OCI-LY7 (cell line): ENCODE data around the gene SHISAL1. TPM values are rescaled to one million over a fixed set of nuclear protein-coding genes. Genes with fewer than 3 reads are reported as not detected.

Source experiments
- BruUV-seq: library from RNA; stranded (reverse); fragments of 400-500 nt; replicated peaks from 2 replicates; lab custom pipeline; 2021; lab: Mats Ljungman, UMichigan
- CTCF ChIA-PET: fragments of 300-600 bp; sonication (Branson Sonifier 250); formaldehyde crosslinking; loops from one replicate; lab custom pipeline; 2022; ENCODE audit warnings: antibody characterized with exemption; ENCODE audit not compliant: unreplicated experiment; lab: Charles Lee
- POLR2A ChIA-PET: fragments of 300-600 bp; sonication (Branson Sonifier 250); formaldehyde crosslinking; loops from one replicate; lab custom pipeline; 2022; ENCODE audit warnings: antibody characterized with exemption; lab: Charles Lee
- DNase-seq: peaks from one replicate; pipeline ENCODE4 v3.0.0-alpha.2; 2015; ENCODE audit warnings: low spot score
- H2AFZ ChIP-seq: fragments of 200-600 bp; sonication (generic), shearing (Covaris generic); 2 replicates; pipeline ENCODE4 v1.6.1; 2014; ENCODE audit warnings: mild to moderate bottlenecking, antibody characterized with exemption, low read length, moderate library complexity
- H3K27ac ChIP-seq: fragments of 200-600 bp; sonication (generic); 2 replicates; pipeline ENCODE4 v1.5.1; 2014; ENCODE audit warnings: mixed run types, low read depth, mild to moderate bottlenecking, moderate library complexity, low read length, inconsistent platforms; ENCODE audit not compliant: poor library complexity, severe bottlenecking
- H3K36me3 ChIP-seq: fragments of 200-600 bp; sonication (generic); 2 replicates; pipeline ENCODE4 v1.6.1; 2014; ENCODE audit warnings: mild to moderate bottlenecking, antibody characterized with exemption, low read length, moderate library complexity, mixed read lengths; ENCODE audit not compliant: insufficient read depth
- H3K4me1 ChIP-seq: fragments of 200-600 bp; sonication (generic); 2 replicates; pipeline ENCODE4 v1.5.1; 2014; ENCODE audit warnings: mild to moderate bottlenecking, low read length; ENCODE audit not compliant: insufficient read depth, poor library complexity, severe bottlenecking
- H3K4me2 ChIP-seq: fragments of 200-600 bp; sonication (generic); 2 replicates; pipeline ENCODE4 v1.6.1; 2014; ENCODE audit warnings: mild to moderate bottlenecking, low read length
- H3K4me3 ChIP-seq: fragments of 200-600 bp; sonication (generic); 2 replicates; pipeline ENCODE4 v1.5.1; 2014; ENCODE audit warnings: mild to moderate bottlenecking, low read depth, low read length; ENCODE audit not compliant: poor library complexity, severe bottlenecking
- H3K79me2 ChIP-seq: fragments of 200-600 bp; sonication (generic); 2 replicates; pipeline ENCODE4 v1.6.1; 2016; ENCODE audit warnings: low read depth, mild to moderate bottlenecking, low read length, moderate library complexity, mixed read lengths; ENCODE audit not compliant: insufficient read depth
- H3K9me2 ChIP-seq: fragments of 200-600 bp; sonication (generic); 2 replicates; pipeline ENCODE4 v1.6.1; 2016; ENCODE audit warnings: mild to moderate bottlenecking, low read length, mixed read lengths; ENCODE audit not compliant: insufficient read depth
- H3K9me3 ChIP-seq: fragments of 200-600 bp; sonication (generic); 2 replicates; pipeline ENCODE4 v1.6.1; 2014; ENCODE audit warnings: mild to moderate bottlenecking, mixed run types, low read length, mixed read lengths
- H4K20me1 ChIP-seq: fragments of 200-600 bp; sonication (generic); 2 replicates; pipeline ENCODE4 v1.6.1; 2014; ENCODE audit warnings: mild to moderate bottlenecking, antibody characterized with exemption, low read length, moderate library complexity, mixed read lengths; ENCODE audit not compliant: insufficient read depth
- CTCF ChIP-seq: fragments of 200-600 bp; sonication (generic); conservative IDR thresholded peaks from 2 replicates; pipeline ENCODE4 v1.5.1; 2014; ENCODE audit warnings: mild to moderate bottlenecking, antibody characterized with exemption, low read length, moderate library complexity, mixed read lengths
- EZH2phosphoT487 ChIP-seq: fragments of 200-600 bp; sonication (generic); IDR thresholded peaks from 2 replicates; pipeline ENCODE4 v1.6.1; 2018; ENCODE audit warnings: low read depth, borderline replicate concordance, mild to moderate bottlenecking, mixed run types, antibody characterized with exemption, low read length, moderate library complexity, mixed read lengths
- intact Hi-C: fragments of 100-400 bp; cut with micrococcal nuclease; formaldehyde crosslinking; loops from one replicate; pipeline ENCODE4 v1.10.0; 2022; ENCODE audit not compliant: unreplicated experiment
- total RNA-seq, 2 experiments: library from RNA; depleted of rRNA in 1 of 2; stranded (reverse); fragments of >200 nt in 1 of 2; shearing (Covaris generic) in 1 of 2; gene quantifications; 2 replicates each; pipeline ENCODE4 v1.2.3, GENCODE V29; 2014 to 2022

The SHISAL1 gene
- total RNA-seq, 2 experiments from 2014 or later, result not detected

GRCh38 chr22:44271732-44272400, 40.9 kb downstream of the SHISAL1 start:
- Histone ChIP-seq H3K36me3 (no peaks in the 10 kb centered on the region), H3K9me2 (no peaks in the 10 kb centered on the region), H3K27ac (no peak overlapping the region), H4K20me1 (no peaks in the 10 kb centered on the region), H3K4me2 (no peak overlapping the region), H2AFZ (no peak overlapping the region), H3K4me1 (peaks cover 11% of the 10 kb centered on the region), H3K4me3 (no peak overlapping the region), H3K79me2 (no peaks in the 10 kb centered on the region), H3K9me3 (no peaks in the 10 kb centered on the region)
- BruUV-seq, result no TSS peak
- no peak for DNase-seq
- TF ChIP-seq EZH2phosphoT487 (no peak), CTCF (no peak)
- intact Hi-C loops, result no loop called here
- ChIA-PET CTCF (no interaction called here), POLR2A (no interaction called here)

- H3K36me3 ChIP-seq, result no peaks in the 10 kb centered on the region
- H3K9me3 ChIP-seq, result no peaks in the 10 kb centered on the region
- no peaks in the 10 kb centered on the region for H3K79me2 ChIP-seq
- H2AFZ ChIP-seq, result no peak overlapping the region
- POLR2A ChIA-PET, result interaction anchor here (0.9 kb wide), 1 partner anchor 38 kb away, joined by 3 read pairs; no protein-coding TSS in a partner anchor
- TF ChIP-seq CTCF, result no peak
- TF ChIP-seq EZH2phosphoT487, result no peak
- BruUV-seq, result no TSS peak
- CTCF ChIA-PET, result no interaction called here
- no peak for DNase-seq
- H3K4me2 ChIP-seq, result no peak overlapping the region
- intact Hi-C loops, result no loop called here
- no peaks in the 10 kb centered on the region for H3K9me2 ChIP-seq
- no peak overlapping the region for H3K4me3 ChIP-seq
- H3K4me1 ChIP-seq, result peaks cover 11% of the 10 kb centered on the region
- H4K20me1 ChIP-seq, result no peaks in the 10 kb centered on the region
- H3K27ac ChIP-seq, result no peak overlapping the region
These were observed 41.7 kb downstream of the SHISAL1 start for GRCh38 chr22:44271010-44271500.

- TF ChIP-seq EZH2phosphoT487 (no peak), CTCF (no peak)
These were observed 42.2 kb downstream of the SHISAL1 start for GRCh38 chr22:44270556-44270880.

More at GRCh38 chr22:44270556-44270880, 42.2 kb downstream of the SHISAL1 start:
- DNase-seq, result no peak
- no peaks in the 10 kb centered on the region for H3K36me3 ChIP-seq
- BruUV-seq, result no TSS peak
- POLR2A ChIA-PET, result interaction anchor here (0.9 kb wide), 1 partner anchor 38 kb away, joined by 3 read pairs; no protein-coding TSS in a partner anchor
- H3K4me1 ChIP-seq, result peaks cover 11% of the 10 kb centered on the region
- H3K4me3 ChIP-seq, result no peak overlapping the region
- no peaks in the 10 kb centered on the region for H3K9me2 ChIP-seq
- no peaks in the 10 kb centered on the region for H3K79me2 ChIP-seq
- no peak overlapping the region for H3K4me2 ChIP-seq
- H2AFZ ChIP-seq, result no peak overlapping the region
- no peaks in the 10 kb centered on the region for H4K20me1 ChIP-seq
- H3K27ac ChIP-seq, result no peak overlapping the region
- CTCF ChIA-PET, result no interaction called here
- no peaks in the 10 kb centered on the region for H3K9me3 ChIP-seq
- intact Hi-C loops, result no loop called here
